DND-41 (cell line): ENCODE data around the gene JAML.

Source experiments
- EZH2 ChIP-seq: IDR thresholded peaks from 3 replicates; pipeline ENCODE4 v1.6.1; 2012; ENCODE audit warnings: borderline replicate concordance, low read depth, mild to moderate bottlenecking, moderate library complexity, low read length, inconsistent platforms; ENCODE audit not compliant: severe bottlenecking
- TF ChIP-seq, protein P1 (sequence below): IDR thresholded peaks from 2 replicates; pipeline ENCODE4 v1.5.1; 2012; ENCODE audit warnings: borderline replicate concordance, low read length, moderate library complexity, mild to moderate bottlenecking; ENCODE audit not compliant: poor library complexity, severe bottlenecking; ENCODE audit errors: extremely low read depth

DNA sequence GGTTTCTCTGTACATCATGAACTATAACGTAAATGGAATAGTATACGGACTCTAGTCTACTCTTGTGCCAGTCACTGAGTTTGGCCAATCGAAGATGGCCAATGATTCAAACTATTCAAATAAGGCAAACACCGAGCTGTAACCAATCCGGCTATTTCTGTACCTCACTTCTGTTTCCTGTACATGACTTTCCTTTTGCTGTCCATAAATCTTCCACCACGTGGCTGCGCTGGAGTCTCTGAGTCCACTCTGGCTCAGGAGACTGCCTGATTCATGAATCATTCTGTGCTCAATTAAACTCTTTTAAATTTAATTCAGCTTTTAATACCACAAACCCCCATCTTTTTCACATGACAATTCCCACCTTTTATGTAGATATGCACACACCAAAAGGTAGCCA, 1.5 kb upstream of the JAML start:
- TF ChIP-seq, protein P1, sequence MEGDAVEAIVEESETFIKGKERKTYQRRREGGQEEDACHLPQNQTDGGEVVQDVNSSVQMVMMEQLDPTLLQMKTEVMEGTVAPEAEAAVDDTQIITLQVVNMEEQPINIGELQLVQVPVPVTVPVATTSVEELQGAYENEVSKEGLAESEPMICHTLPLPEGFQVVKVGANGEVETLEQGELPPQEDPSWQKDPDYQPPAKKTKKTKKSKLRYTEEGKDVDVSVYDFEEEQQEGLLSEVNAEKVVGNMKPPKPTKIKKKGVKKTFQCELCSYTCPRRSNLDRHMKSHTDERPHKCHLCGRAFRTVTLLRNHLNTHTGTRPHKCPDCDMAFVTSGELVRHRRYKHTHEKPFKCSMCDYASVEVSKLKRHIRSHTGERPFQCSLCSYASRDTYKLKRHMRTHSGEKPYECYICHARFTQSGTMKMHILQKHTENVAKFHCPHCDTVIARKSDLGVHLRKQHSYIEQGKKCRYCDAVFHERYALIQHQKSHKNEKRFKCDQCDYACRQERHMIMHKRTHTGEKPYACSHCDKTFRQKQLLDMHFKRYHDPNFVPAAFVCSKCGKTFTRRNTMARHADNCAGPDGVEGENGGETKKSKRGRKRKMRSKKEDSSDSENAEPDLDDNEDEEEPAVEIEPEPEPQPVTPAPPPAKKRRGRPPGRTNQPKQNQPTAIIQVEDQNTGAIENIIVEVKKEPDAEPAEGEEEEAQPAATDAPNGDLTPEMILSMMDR: no peak
- TF ChIP-seq EZH2: no peak
